OCI-LY7 (cell line): ENCODE data around the gene TRANK1. TPM values are rescaled to one million over a fixed set of nuclear protein-coding genes. Genes with fewer than 3 reads are reported as not detected.
A peak's percentile ranks its signal among the peaks of the same experiment; 100 is the strongest.

Experiments
- BruUV-seq: library from RNA; stranded (reverse); fragments of 400-500 nt; replicated peaks from 2 replicates; lab custom pipeline; 2021; lab: Mats Ljungman, UMichigan
- CTCF ChIA-PET: fragments of 300-600 bp; sonication (Branson Sonifier 250); formaldehyde crosslinking; loops from one replicate; lab custom pipeline; 2022; ENCODE audit warnings: antibody characterized with exemption; ENCODE audit not compliant: unreplicated experiment; lab: Charles Lee
- POLR2A ChIA-PET: fragments of 300-600 bp; sonication (Branson Sonifier 250); formaldehyde crosslinking; loops from one replicate; lab custom pipeline; 2022; ENCODE audit warnings: antibody characterized with exemption; lab: Charles Lee
- DNase-seq: peaks from one replicate; pipeline ENCODE4 v3.0.0-alpha.2; 2015; ENCODE audit warnings: low spot score
- H2AFZ ChIP-seq: fragments of 200-600 bp; sonication (generic), shearing (Covaris generic); 2 replicates; pipeline ENCODE4 v1.6.1; 2014; ENCODE audit warnings: mild to moderate bottlenecking, antibody characterized with exemption, low read length, moderate library complexity
- H3K27ac ChIP-seq: fragments of 200-600 bp; sonication (generic); 2 replicates; pipeline ENCODE4 v1.5.1; 2014; ENCODE audit warnings: mixed run types, low read depth, mild to moderate bottlenecking, moderate library complexity, low read length, inconsistent platforms; ENCODE audit not compliant: poor library complexity, severe bottlenecking
- H3K36me3 ChIP-seq: fragments of 200-600 bp; sonication (generic); 2 replicates; pipeline ENCODE4 v1.6.1; 2014; ENCODE audit warnings: mild to moderate bottlenecking, antibody characterized with exemption, low read length, moderate library complexity, mixed read lengths; ENCODE audit not compliant: insufficient read depth
- H3K4me1 ChIP-seq: fragments of 200-600 bp; sonication (generic); 2 replicates; pipeline ENCODE4 v1.5.1; 2014; ENCODE audit warnings: mild to moderate bottlenecking, low read length; ENCODE audit not compliant: insufficient read depth, poor library complexity, severe bottlenecking
- H3K4me2 ChIP-seq: fragments of 200-600 bp; sonication (generic); 2 replicates; pipeline ENCODE4 v1.6.1; 2014; ENCODE audit warnings: mild to moderate bottlenecking, low read length
- H3K4me3 ChIP-seq: fragments of 200-600 bp; sonication (generic); 2 replicates; pipeline ENCODE4 v1.5.1; 2014; ENCODE audit warnings: mild to moderate bottlenecking, low read depth, low read length; ENCODE audit not compliant: poor library complexity, severe bottlenecking
- H3K79me2 ChIP-seq: fragments of 200-600 bp; sonication (generic); 2 replicates; pipeline ENCODE4 v1.6.1; 2016; ENCODE audit warnings: low read depth, mild to moderate bottlenecking, low read length, moderate library complexity, mixed read lengths; ENCODE audit not compliant: insufficient read depth
- H3K9me2 ChIP-seq: fragments of 200-600 bp; sonication (generic); 2 replicates; pipeline ENCODE4 v1.6.1; 2016; ENCODE audit warnings: mild to moderate bottlenecking, low read length, mixed read lengths; ENCODE audit not compliant: insufficient read depth
- H3K9me3 ChIP-seq: fragments of 200-600 bp; sonication (generic); 2 replicates; pipeline ENCODE4 v1.6.1; 2014; ENCODE audit warnings: mild to moderate bottlenecking, mixed run types, low read length, mixed read lengths
- H4K20me1 ChIP-seq: fragments of 200-600 bp; sonication (generic); 2 replicates; pipeline ENCODE4 v1.6.1; 2014; ENCODE audit warnings: mild to moderate bottlenecking, antibody characterized with exemption, low read length, moderate library complexity, mixed read lengths; ENCODE audit not compliant: insufficient read depth
- EZH2phosphoT487 ChIP-seq: fragments of 200-600 bp; sonication (generic); IDR thresholded peaks from 2 replicates; pipeline ENCODE4 v1.6.1; 2018; ENCODE audit warnings: low read depth, borderline replicate concordance, mild to moderate bottlenecking, mixed run types, antibody characterized with exemption, low read length, moderate library complexity, mixed read lengths
- intact Hi-C: fragments of 100-400 bp; cut with micrococcal nuclease; formaldehyde crosslinking; loops from one replicate; pipeline ENCODE4 v1.10.0; 2022; ENCODE audit not compliant: unreplicated experiment
- total RNA-seq, 2 experiments: library from RNA; depleted of rRNA in 1 of 2; stranded (reverse); fragments of >200 nt in 1 of 2; shearing (Covaris generic) in 1 of 2; gene quantifications; 2 replicates each; pipeline ENCODE4 v1.2.3, GENCODE V29; 2014 to 2022
- TF ChIP-seq, protein P1 (sequence below): fragments of 200-600 bp; sonication (generic); conservative IDR thresholded peaks from 2 replicates; pipeline ENCODE4 v1.5.1; 2014; ENCODE audit warnings: mild to moderate bottlenecking, antibody characterized with exemption, low read length, moderate library complexity, mixed read lengths

The TRANK1 gene
- total RNA-seq, 2 experiments from 2014 or later = 34.9 to 57.1 TPM

DNA sequence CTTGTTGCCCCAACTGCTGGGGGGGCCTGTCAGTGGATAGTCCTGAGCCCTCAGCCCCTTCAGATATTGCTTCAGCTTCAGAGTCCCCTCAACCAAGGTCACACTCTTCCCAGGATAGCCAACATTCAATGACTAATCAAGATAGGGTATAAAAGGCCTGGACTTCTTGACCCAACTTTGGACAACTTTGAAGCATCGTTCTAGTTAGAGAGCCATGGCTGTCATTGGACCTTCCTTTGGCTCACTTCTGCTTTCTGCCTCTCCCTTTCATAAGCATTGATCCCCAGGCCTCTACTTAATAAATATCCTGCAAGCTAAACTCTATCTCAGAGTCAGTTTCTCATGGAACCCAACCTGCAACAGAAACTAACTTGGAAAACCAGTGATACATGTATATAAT lies 149.2 kb downstream of the TRANK1 start:
- intact Hi-C loops = no loop called here
- Histone ChIP-seq H3K4me3 (no peak overlapping the region), H3K27ac (no peak overlapping the region), H3K4me1 (no peaks in the 10 kb centered on the region), H3K79me2 (no peaks in the 10 kb centered on the region), H3K4me2 (no peak overlapping the region), H3K36me3 (no peaks in the 10 kb centered on the region), H3K9me2 (no peaks in the 10 kb centered on the region), H2AFZ (no peak overlapping the region), H4K20me1 (no peaks in the 10 kb centered on the region), H3K9me3 (no peaks in the 10 kb centered on the region)
- no TSS peak for BruUV-seq
- TF ChIP-seq, protein P1, sequence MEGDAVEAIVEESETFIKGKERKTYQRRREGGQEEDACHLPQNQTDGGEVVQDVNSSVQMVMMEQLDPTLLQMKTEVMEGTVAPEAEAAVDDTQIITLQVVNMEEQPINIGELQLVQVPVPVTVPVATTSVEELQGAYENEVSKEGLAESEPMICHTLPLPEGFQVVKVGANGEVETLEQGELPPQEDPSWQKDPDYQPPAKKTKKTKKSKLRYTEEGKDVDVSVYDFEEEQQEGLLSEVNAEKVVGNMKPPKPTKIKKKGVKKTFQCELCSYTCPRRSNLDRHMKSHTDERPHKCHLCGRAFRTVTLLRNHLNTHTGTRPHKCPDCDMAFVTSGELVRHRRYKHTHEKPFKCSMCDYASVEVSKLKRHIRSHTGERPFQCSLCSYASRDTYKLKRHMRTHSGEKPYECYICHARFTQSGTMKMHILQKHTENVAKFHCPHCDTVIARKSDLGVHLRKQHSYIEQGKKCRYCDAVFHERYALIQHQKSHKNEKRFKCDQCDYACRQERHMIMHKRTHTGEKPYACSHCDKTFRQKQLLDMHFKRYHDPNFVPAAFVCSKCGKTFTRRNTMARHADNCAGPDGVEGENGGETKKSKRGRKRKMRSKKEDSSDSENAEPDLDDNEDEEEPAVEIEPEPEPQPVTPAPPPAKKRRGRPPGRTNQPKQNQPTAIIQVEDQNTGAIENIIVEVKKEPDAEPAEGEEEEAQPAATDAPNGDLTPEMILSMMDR = no peak
- no peak for TF ChIP-seq EZH2phosphoT487
- ChIA-PET CTCF (interaction anchor here (0.6 kb wide), 1 partner anchor 1050 kb away, joined by 5 read pairs; no protein-coding TSS in a partner anchor), POLR2A (interaction anchor here (0.7 to 1.3 kb wide), 3 partner anchors 16 to 409 kb away, joined by 3 read pairs; no protein-coding TSS in a partner anchor)
- no peak for DNase-seq

DNA sequence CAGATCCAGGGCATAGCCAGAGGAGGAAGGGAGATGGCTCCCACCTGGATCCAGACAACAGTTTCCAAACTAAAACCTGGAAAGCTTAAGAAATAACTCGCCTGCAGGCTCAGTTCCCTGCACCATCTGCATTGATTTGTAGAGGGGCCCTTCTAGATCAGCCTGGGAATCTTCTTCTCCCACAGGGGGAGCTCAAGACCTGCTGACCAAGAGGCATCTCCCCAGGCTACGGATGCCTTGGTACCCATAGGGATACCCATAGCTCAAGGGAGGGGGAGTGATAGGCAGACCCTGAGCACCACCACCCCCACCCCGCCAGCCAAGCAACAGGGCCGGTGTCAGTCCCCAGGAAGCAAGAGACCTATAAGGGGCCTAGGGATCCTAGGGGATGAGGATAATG lies 152.5 kb downstream of the TRANK1 start:
- no peaks in the 10 kb centered on the region for H3K79me2 ChIP-seq
- no peak overlapping the region for H3K4me2 ChIP-seq
- H3K4me3 ChIP-seq = no peak overlapping the region
- intact Hi-C loops = loop anchor here (1.0 to 5.0 kb wide), 2 partner anchors 75 to 166 kb away; no protein-coding TSS in a partner anchor
- no peaks in the 10 kb centered on the region for H3K9me2 ChIP-seq
- H3K4me1 ChIP-seq = no peaks in the 10 kb centered on the region
- no peak overlapping the region for H2AFZ ChIP-seq
- no peaks in the 10 kb centered on the region for H3K9me3 ChIP-seq
- no TSS peak for BruUV-seq
- no peak overlapping the region for H3K27ac ChIP-seq
- peak; percentile 51 for DNase-seq
- TF ChIP-seq, protein P1 = peak; percentile 66
- TF ChIP-seq EZH2phosphoT487 = no peak
- POLR2A ChIA-PET = no interaction called here
- H3K36me3 ChIP-seq = no peaks in the 10 kb centered on the region
- no peaks in the 10 kb centered on the region for H4K20me1 ChIP-seq
- CTCF ChIA-PET = interaction anchor here (0.6 to 1.1 kb wide), 3 partner anchors 77 to 166 kb away, joined by 3 to 4 read pairs (median 3); no protein-coding TSS in a partner anchor

DNA sequence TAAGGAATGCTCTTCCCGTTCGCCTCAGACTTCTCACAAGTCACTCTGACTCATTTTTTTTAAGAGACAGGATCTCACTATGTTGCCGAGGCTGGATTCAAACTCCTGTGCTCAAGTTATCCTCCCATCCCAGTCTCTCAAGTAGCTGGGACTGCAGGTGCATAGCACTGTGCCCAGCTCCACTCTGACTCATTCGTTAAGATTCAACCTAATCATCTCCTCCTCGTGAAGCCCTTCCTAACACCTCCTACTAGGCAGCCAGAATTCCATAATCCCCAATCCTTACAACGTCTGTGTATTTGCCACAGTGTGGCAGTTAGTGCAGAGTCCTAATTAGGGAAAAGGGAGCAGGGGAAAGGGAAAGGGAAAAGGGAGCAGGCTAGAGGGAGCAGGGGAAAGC lies 154.1 kb downstream of the TRANK1 start:
- intact Hi-C loops = loop anchor here (5.0 kb wide), 1 partner anchor 77 kb away; no protein-coding TSS in a partner anchor
- H3K9me3 ChIP-seq = no peaks in the 10 kb centered on the region
- TF ChIP-seq, protein P1 = no peak
- no peak overlapping the region for H3K4me2 ChIP-seq
- POLR2A ChIA-PET = no interaction called here
- H4K20me1 ChIP-seq = no peaks in the 10 kb centered on the region
- no peak overlapping the region for H3K4me3 ChIP-seq
- H2AFZ ChIP-seq = no peak overlapping the region
- CTCF ChIA-PET = no interaction called here
- no peaks in the 10 kb centered on the region for H3K79me2 ChIP-seq
- H3K36me3 ChIP-seq = no peaks in the 10 kb centered on the region
- no peaks in the 10 kb centered on the region for H3K9me2 ChIP-seq
- no peak overlapping the region for H3K27ac ChIP-seq
- no peaks in the 10 kb centered on the region for H3K4me1 ChIP-seq
- no TSS peak for BruUV-seq
- no peak for DNase-seq
